GM12873 (cell line): Measurements from ENCODE around the gene SPRED2.
A peak's percentile ranks its signal among the peaks of the same experiment; 100 is the strongest.

Experiments used
- CTCF ChIP-seq: IDR thresholded peaks from 2 replicates; pipeline ENCODE4 v1.5.1; 2012; ENCODE audit warnings: low read depth, mild to moderate bottlenecking, moderate library complexity, low read length, control low read depth; ENCODE audit not compliant: insufficient read depth; ENCODE audit errors: missing control alignments

Gene SPRED2

GRCh38 chr2:65438137-65438899 lies 5.9 kb upstream of the SPRED2 start:
- TF ChIP-seq CTCF: no peak

- no peak for TF ChIP-seq CTCF
These were observed 5.2 kb upstream of the SPRED2 start for GRCh38 chr2:65437392-65438135.

GRCh38 chr2:65436824-65437221 lies 4.4 kb upstream of the SPRED2 start:
- TF ChIP-seq CTCF: no peak

- TF ChIP-seq CTCF: no peak
These were observed 3.9 kb upstream of the SPRED2 start for GRCh38 chr2:65436169-65436823.

GRCh38 chr2:65435625-65436168 lies 3.3 kb upstream of the SPRED2 start:
- peak; percentile 12 for TF ChIP-seq CTCF

GRCh38 chr2:65434592-65435241 lies 2.3 kb upstream of the SPRED2 start:
- no peak for TF ChIP-seq CTCF
